Kidney (tissue), 14 donors: ENCODE results near the gene SLC2A5. TPM values are rescaled to one million over a fixed set of nuclear protein-coding genes. Genes with fewer than 3 reads are reported as not detected.
"Not testable (repeated sequence)": the region's sequence is repeated elsewhere in the genome, so short reads cannot be mapped to it uniquely, and the experiment has no call there.

ENCODE experiments used
- DNase-seq, 5 donors: peaks; one replicate each; pipeline ENCODE4 v3.0.0-alpha.2; 2013 to 2020
- FAIRE-seq: peaks from 2 replicates; lab custom pipeline; 2012; peaks lifted over from hg19 to GRCh38; lab: Jason Lieb, UNC
- H3K27ac ChIP-seq, 2 donors: one replicate each; pipeline ENCODE4 v1.7.0; 2013; ENCODE audit warnings: low read depth in 2 of 2, low read length in 2 of 2, inconsistent platforms in 1 of 2
- H3K27me3 ChIP-seq: one replicate; pipeline ENCODE4 v1.7.1; 2013; ENCODE audit warnings: low read length, inconsistent platforms; ENCODE audit not compliant: control insufficient read depth, insufficient read depth
- H3K36me3 ChIP-seq, 3 donors: one replicate each; pipeline versions ENCODE4 v1.7.0 to v1.7.1; 2013; ENCODE audit warnings: low read length in 3 of 3, control low read depth in 1 of 3, inconsistent platforms in 1 of 3; ENCODE audit not compliant: insufficient read depth in 3 of 3, control insufficient read depth in 2 of 3
- H3K4me1 ChIP-seq, 3 donors: one replicate each; pipeline versions ENCODE4 v1.7.0 to v1.7.1; 2013; ENCODE audit warnings: low read length in 3 of 3, inconsistent platforms in 1 of 3, low read depth in 1 of 3; ENCODE audit not compliant: control insufficient read depth in 2 of 3, insufficient read depth in 2 of 3
- H3K4me3 ChIP-seq, 3 donors: one replicate each; pipeline versions ENCODE4 v1.7.0 to v1.8.1; 2013; ENCODE audit warnings: low read length in 3 of 3, control low read depth in 1 of 3, inconsistent platforms in 1 of 3
- H3K9ac ChIP-seq, 3 donors: one replicate each; pipeline versions ENCODE4 v1.7.0 to v1.7.1; 2013; ENCODE audit warnings: low read length in 3 of 3, control low read depth in 1 of 3, inconsistent platforms in 1 of 3
- H3K9me3 ChIP-seq, 3 donors: one replicate each; pipeline versions ENCODE4 v1.7.0 to v1.7.1; 2013; ENCODE audit warnings: low read length in 3 of 3, control low read depth in 1 of 3, inconsistent platforms in 1 of 3; ENCODE audit not compliant: control insufficient read depth in 2 of 3, insufficient read depth in 1 of 3
- intact Hi-C: fragments of 100-400 bp; cut with DNase I; formaldehyde crosslinking; loops from one replicate; pipeline ENCODE4 v1.11.1; 2022
- polyA plus RNA-seq: library from polyadenylated mRNA; stranded (reverse); fragments of 350-450 nt; fragmentation: Illumina TruSeq; extraction: RNeasy Lipid Tissue Mini Kit (QIAGEN cat#74804); gene quantifications from one replicate; pipeline ENCODE4 v1.2.3, GENCODE V29; 2014; ENCODE audit warnings: low read depth, low replicate concordance; ENCODE audit not compliant: insufficient read depth
- total RNA-seq: library from RNA; stranded (reverse); fragmentation: NEBNext Ultra II Directional; extraction: Animal tissue kit (Norgen Biotek cat#: 25700); gene quantifications from one replicate; pipeline ENCODE4 v1.2.1, GENCODE V29; 2021
- TF ChIP-seq, protein P1 (sequence below): IDR thresholded peaks from 3 replicates; pipeline ENCODE4 v1.5.1; 2012; ENCODE audit warnings: mild to moderate bottlenecking, moderate library complexity, borderline replicate concordance; ENCODE audit not compliant: insufficient read depth; ENCODE audit errors: extremely low read depth
- donor health status: control.
- donor health status: control.
- donor health status: control.
- donor health status: control.
- donor health status: control.
- donor health status: DM: yes; HTN: yes; CAD: no.
- donor health status: Normal renal cell carcinoma (clear cell type).

The SLC2A5 gene
- total and polyA plus RNA-seq, 2 donors from 2014 or later: 6.4 to 9.0 TPM

DNA sequence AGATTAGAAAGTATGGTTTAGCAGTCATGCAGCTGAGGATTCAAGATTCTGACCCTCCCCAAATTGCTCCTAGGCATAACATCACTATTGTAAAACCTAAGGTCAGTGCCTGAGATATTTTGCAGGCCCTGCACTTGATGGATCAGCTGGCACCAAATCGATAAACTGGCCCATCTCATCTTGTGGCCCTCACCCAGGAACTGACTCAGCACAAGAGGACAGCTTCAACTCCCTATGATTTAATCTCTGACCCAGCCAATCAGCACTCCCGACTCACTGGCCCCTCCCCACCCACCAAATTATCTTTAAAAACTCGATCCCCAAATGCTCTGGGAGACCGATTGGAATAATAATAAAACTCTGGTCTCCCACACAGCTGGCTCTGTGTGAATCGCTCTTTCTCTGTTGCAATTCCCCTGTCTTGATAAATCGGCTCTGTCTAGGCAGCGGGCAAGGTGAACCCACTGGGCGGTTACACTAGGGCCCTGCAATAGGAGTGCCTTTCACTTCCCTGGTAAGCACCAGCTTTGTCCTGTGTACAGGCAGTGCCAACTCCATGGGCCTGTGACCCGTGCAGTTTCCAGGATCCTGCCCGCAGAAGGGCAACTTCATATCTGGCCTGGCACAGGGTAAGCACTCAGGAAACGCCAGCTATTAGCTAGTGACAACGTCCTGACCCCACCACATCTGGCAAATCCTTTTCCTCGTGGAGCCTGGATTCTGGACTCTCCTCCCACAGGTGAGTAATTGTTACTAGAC, 28.7 kb upstream of the SLC2A5 start:
- intact Hi-C loops: no loop called here
- FAIRE-seq (no peak), DNase-seq (no peak)
- peaks cover 0 to 2% (median 0%) of the 10 kb centered on the region in 3 donors for H3K36me3 ChIP-seq
- no peak overlapping the region for H3K4me3 ChIP-seq
- no peaks in the 10 kb centered on the region for H3K27me3 ChIP-seq
- no peak overlapping the region for H3K9ac ChIP-seq
- no peak overlapping the region for H3K27ac ChIP-seq
- H3K9me3 ChIP-seq: no peaks in the 10 kb centered on the region
- peaks cover 0 to 3% (median 0%) of the 10 kb centered on the region in 3 donors for H3K4me1 ChIP-seq
- TF ChIP-seq, protein P1, sequence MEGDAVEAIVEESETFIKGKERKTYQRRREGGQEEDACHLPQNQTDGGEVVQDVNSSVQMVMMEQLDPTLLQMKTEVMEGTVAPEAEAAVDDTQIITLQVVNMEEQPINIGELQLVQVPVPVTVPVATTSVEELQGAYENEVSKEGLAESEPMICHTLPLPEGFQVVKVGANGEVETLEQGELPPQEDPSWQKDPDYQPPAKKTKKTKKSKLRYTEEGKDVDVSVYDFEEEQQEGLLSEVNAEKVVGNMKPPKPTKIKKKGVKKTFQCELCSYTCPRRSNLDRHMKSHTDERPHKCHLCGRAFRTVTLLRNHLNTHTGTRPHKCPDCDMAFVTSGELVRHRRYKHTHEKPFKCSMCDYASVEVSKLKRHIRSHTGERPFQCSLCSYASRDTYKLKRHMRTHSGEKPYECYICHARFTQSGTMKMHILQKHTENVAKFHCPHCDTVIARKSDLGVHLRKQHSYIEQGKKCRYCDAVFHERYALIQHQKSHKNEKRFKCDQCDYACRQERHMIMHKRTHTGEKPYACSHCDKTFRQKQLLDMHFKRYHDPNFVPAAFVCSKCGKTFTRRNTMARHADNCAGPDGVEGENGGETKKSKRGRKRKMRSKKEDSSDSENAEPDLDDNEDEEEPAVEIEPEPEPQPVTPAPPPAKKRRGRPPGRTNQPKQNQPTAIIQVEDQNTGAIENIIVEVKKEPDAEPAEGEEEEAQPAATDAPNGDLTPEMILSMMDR: no peak

DNA sequence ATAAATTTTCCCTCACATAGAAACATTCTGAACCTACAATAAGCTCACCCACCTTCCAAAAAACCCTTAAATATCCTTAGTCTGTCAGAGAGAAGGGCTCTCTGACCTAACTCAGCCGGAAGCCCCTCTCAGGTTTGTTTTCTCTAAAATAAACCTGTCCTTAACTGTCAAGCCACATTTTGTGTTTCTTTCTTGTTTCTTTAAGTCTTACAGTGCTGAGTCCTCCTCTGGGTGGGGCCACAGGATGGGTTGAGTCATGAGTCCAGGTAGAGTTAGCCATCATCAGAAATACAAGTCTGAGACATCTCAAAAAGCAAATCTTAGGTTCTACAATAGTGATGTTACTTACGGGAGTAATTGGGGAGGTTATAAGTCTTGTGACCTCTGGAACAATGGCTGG, 26.4 kb upstream of the SLC2A5 start:
- Histone ChIP-seq H3K9ac (no peak overlapping the region), H3K27me3 (no peaks in the 10 kb centered on the region), H3K36me3 (no peaks in the 10 kb centered on the region), H3K4me1 (peaks cover 0 to 3% (median 0%) of the 10 kb centered on the region in 3 donors), H3K9me3 (no peaks in the 10 kb centered on the region), H3K4me3 (no peak overlapping the region), H3K27ac (no peak overlapping the region)
- FAIRE-seq (no peak), DNase-seq (no peak)
- intact Hi-C loops: no loop called here
- TF ChIP-seq, protein P1: no peak

DNA sequence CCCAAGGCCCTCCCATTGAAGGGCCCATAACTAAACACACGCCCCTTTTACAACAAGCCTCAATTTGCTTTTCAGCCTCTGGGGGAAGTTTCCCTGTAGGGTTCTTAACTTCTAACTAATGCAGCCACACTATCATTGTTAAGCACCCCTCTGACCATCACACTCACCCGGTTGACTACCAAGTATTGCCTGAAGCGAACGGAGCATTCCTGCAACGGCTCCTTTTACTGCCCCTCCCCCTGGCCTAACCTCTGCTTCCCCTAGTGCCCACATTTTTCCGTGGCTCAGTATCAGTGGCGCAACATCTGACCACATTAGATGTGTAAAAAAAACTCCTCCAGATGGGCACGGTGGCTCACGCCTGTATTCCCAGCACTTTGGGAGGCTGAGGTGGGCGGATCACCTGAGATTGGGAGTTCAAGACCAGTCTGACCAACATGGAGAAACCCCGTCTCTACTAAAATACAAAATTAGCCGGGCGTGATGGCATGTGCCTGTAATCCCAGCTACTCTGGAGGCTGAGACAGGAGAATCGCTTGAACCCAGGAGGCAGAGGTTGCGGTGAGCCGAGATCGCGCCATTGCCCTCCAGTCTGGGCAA, 24.7 kb upstream of the SLC2A5 start:
- FAIRE-seq, intact Hi-C loops: not testable (repeated sequence)

DNA sequence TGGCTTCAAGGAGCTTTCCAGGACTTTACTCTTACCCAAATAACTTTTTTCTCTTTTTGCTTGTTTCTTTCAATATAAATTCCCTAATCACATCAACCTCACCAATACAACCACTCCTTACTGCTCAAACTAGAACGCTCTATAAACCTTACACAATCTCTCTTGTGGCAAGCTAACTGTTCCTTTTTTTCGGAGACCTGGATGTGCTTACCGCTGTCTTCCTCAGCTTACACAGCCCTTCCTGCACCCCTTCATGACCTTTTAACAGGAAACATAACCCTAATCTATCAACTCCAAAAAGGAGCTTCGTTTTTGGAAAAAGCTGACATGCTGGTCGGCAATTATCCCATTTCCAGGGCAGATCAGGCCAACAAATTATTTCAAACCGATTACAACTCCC, 24.1 kb upstream of the SLC2A5 start:
- H3K27ac ChIP-seq: no peak overlapping the region
- FAIRE-seq (no peak), DNase-seq (no peak)
- no peaks in the 10 kb centered on the region for H3K4me1 ChIP-seq
- TF ChIP-seq, protein P1: no peak
- H3K9me3 ChIP-seq: no peaks in the 10 kb centered on the region
- intact Hi-C loops: no loop called here
- H3K27me3 ChIP-seq: no peaks in the 10 kb centered on the region
- H3K4me3 ChIP-seq: no peak overlapping the region
- H3K9ac ChIP-seq: no peak overlapping the region
- no peaks in the 10 kb centered on the region for H3K36me3 ChIP-seq

More for the DNA sequence above, 24.7 kb upstream of the SLC2A5 start:
- not testable (repeated sequence) for H3K9ac ChIP-seq, H3K27me3 ChIP-seq, H3K36me3 ChIP-seq, H3K27ac ChIP-seq, H3K4me3 ChIP-seq, H3K9me3 ChIP-seq, DNase-seq, H3K4me1 ChIP-seq
